Activated CD4-positive, alpha-beta T cell treated with anti-CD3 and anti-CD28 coated beads, Interleukin-2, amount 50 U/mL, for 4 hours (primary cell): ENCODE data around the gene VPS4A.

Experiments
- DNase-seq, 2 experiments: peaks; one replicate each; pipeline ENCODE4 v3.0.0-alpha.2; 2020

VPS4A gene

DNA sequence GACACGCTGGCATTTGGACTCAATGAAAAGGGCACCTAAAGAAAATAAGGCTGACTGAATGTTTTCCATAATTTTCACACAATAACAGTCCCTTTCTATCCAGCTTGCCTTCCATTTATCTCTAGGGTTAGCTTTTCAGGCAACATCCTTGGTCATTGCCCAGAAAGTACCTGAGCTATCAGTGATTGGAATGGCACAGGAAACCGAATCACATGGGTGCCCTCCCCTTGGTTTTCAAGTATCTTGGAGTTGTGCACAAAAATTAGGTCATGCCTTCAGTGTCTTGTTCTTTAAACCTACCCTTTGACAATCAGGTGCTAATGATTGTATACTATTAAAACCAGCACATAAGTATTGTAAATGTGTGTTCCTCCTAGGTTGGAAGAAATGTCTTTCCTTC lies 3.3 kb upstream of the VPS4A start:
- DNase-seq, result no peak

- no peak for DNase-seq
Observed at GRCh38 chr16:69309316-69309715, 1.8 kb upstream of the VPS4A start.

DNA sequence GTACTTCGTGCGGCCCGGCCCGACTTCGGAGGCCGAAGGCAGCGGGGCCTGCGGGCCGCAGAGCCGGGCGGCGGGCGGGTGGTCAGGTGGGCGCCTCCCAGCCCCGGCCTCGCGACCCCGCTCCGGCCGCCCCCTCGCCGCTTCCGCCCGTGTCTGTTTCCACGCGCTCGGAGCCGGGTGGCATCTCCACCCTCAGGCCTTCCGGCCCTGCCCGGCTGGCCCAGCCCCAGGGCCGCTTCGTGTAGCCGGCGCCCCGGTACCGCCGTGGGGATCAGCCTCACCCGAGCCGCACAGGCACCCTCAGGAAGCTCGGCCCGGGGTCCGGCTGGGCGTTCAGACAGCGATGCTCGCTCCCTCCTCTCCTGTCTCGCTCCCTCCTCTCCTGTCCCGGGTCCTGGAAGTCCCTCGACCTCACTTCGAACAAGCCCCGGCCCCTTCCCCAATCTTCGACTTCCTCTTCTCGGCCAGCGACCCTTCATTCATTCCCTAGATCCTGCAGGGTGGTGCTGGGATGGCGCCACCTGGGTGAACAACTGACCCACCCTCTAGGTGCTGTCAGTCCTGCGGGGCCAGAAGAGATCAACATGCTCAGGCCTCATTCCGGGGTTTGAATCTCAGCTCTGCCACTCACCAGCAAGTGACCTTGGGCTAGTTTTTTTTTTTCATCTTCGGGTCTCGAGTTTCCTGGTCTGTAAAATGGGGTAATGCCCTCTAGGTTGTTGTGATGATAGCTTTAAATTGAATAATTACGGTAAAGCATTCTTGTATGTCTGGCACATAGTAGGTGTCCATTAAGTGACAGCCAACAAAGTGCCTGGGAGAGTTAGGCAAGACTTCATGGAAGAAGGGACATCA lies 610 bp downstream of the VPS4A start:
- DNase-seq, result peak; percentile 20 to 26

GRCh38 chr16:69313469-69313868 lies 2.3 kb downstream of the VPS4A start:
- no peak for DNase-seq

DNA sequence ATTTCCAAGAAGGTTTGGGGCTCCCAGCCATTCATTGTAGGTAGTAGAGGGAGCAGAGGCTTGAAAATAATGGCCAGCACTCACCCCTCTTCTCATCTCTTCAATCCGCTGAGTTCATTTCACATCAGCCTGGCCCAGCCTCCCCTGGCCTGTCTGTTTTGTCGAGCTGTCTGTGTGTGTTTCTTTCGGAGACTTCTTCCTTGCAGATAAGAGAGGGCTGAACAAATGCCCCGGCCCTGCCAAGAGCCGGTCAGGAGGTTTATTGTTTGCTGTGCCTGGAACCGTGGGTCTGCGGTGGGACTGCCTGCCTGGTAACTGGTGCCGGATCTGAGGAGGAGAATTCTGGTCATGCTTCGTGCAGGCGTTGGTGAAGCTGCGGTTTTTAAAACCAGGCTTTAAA lies 3.4 kb downstream of the VPS4A start:
- no peak for DNase-seq

DNA sequence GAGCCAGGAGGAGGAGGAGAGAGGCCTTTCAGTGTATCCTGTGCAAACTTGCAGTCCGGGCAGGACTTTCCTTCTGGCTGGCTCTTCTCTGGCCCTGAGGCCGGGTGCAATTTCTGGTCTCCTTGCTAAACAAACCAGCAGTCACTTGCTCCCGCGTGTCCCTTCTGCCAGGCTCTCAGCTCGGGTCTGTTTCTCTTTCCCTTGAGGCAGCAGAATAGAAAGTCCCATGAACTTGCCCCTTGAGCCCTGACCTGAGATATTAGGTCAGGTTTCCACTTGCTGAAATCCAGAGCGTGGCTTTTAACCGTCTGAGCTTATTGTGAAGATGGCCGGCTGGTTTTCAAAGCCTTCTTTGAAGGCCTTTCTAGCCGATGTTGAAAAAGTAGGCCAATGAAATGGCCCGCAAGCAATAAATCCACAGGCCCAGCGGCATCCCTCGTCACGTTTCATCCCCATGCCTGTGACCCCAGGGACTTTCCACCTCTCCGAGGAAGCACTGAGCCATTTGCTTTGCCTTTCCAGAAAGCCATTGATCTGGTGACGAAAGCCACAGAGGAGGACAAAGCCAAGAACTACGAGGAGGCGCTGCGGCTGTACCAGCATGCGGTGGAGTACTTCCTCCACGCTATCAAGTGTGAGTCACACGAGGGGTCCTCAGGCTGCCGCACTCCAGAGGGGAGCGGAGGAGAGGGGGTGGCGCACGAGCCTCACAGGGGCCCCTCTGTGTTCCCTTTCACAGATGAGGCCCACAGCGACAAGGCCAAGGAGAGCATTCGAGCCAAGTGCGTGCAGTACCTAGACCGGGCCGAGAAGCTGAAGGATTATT lies 4.5 kb downstream of the VPS4A start:
- no peak for DNase-seq

DNA sequence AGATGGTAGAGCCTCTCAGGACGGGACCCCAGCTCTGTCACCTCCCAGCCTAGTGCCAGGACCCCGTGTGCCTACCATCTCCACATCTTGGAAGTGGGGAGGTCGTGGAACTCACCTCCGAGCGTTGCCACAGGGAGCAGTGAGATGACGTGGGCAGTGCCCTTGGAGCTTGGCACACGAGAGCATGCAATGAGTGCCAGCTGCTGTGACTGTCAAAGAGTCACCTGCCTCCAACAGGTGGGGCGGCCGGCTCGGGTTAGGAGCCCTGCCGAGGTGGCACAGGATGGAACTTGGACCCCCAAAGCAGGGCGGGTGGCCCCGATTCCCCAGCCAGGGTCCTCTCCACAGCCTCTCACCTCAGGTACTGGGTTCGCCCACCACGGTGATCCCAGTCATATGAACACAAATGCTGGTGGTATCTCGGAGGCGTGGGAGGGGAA lies 5.5 kb downstream of the VPS4A start:
- no peak for DNase-seq

- DNase-seq, result no peak
Observed at GRCh38 chr16:69318177-69318910, 7.2 kb downstream of the VPS4A start.

DNA sequence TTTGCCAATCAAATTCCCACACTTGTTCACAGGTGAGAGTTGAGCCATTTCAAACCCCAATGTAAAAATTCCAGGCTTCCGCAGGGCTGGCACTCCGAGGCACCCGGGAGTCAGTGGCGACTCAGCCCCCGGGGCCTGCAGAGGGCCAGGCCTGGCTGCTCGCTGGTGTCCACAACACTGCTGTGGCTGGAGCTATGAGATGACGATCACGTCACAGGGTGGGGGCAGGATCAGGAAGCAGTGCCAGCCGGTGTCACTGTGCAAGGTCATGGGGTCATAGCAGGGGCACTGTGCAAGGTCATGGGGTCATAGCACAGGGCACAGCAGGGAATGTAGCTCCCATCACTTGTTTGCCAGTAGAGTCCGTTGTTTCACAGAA lies 7.8 kb downstream of the VPS4A start:
- DNase-seq, result no peak

- DNase-seq, result no peak
Observed at GRCh38 chr16:69319381-69319780, 8.2 kb downstream of the VPS4A start.

- DNase-seq, result no peak
Observed at GRCh38 chr16:69319826-69320739, 8.9 kb downstream of the VPS4A start.

DNA sequence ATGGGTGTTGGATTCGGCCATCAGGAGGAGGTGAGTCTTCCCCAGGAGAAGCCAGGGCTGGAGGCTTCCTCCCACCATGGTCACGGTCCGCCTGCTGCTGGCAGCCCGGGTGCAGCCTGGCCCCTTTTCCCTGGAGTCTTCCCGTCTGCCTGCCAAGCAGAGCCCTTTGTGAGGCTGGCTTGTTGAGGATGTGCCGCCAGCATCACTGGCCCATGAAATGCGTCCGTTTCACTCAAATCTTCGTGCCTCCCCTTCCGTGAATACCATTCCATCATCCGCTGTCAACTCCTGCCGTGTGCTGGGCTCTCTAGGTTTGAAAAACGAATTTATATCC lies 9.6 kb downstream of the VPS4A start:
- no peak for DNase-seq

- no peak for DNase-seq
Observed at GRCh38 chr16:69321080-69321479, 9.9 kb downstream of the VPS4A start.

DNA sequence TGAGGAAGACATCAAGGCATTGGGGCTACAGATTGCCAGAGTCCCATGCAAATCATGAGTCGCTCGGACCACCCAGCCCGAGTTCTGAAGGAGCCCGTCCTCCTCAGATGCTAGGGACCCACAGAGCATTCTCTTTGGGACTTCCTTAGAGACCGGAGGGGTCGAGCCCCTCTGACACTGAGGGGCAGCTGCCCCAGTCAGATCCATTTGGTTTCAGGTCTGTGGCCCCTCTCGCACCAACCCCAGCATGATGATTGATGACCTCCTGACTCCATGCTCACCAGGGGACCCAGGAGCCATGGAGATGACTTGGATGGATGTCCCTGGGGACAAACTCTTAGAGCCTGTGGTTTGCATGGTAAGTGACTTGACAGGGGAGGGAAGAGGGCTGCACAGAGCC lies 11.2 kb downstream of the VPS4A start:
- no peak for DNase-seq

DNA sequence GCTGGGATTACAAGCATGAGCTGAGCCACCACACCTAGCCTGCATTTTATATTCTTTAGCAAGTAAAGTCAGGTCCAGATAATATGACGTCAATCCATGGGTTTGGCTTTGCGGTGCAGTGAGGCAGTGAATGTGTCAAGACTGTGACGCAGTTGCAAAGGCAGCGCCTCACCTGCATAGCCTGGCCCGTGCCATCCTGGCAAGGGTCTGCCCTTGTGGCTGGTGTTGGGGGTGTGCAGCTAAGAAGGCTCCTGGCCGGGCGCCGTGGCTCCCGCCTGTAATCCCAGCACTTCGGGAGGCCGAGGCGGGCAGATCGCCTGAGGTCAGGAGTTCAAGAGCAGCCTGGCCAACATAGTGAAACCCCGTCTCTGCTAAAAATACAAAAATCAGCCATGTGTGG lies 12.3 kb downstream of the VPS4A start:
- DNase-seq, result no peak

DNA sequence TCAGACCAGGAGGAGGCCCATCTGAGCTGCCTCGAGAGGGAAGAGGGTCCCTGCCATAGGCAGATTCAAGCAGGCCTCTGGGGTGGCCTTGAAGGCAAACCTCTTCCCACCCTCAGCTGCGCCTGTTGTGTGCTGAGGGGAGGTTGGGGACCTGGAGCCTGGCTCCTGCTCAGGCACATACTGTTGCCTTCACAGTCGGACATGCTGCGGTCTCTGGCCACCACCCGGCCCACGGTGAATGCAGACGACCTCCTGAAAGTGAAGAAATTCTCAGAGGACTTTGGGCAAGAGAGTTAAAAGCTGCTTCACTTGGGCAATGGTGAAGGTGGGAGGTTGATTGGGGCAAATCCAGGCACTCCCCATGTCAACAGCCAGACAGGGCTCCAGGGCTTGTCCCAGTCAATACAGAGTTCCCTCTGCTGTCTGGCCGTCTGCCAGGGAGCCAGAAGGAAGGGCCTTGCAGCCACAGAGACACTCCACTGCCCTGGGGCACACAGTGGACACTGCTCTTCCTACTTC lies 12.9 kb downstream of the VPS4A start:
- DNase-seq, result no peak

GRCh38 chr16:69324585-69325253 lies 13.6 kb downstream of the VPS4A start:
- no peak for DNase-seq

DNA sequence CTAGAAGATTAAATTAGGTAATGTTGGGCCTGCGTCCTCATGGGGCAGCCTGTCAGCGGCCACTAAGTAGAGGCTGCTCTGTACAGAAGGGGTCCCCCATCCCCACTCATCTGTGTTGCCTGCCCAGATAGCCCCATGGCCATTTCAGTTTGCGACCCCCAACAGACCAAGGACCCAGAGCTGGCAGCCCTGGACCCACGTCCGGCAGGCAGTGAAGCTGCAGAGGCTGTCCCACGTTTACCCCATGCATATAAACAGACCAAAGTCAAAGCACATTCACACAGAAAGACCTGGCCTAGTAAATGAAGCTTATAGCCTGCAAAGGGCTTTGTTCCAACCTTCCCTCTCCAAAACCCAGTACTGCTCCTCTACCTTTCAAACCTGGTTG lies 14.6 kb downstream of the VPS4A start:
- DNase-seq, result no peak

DNA sequence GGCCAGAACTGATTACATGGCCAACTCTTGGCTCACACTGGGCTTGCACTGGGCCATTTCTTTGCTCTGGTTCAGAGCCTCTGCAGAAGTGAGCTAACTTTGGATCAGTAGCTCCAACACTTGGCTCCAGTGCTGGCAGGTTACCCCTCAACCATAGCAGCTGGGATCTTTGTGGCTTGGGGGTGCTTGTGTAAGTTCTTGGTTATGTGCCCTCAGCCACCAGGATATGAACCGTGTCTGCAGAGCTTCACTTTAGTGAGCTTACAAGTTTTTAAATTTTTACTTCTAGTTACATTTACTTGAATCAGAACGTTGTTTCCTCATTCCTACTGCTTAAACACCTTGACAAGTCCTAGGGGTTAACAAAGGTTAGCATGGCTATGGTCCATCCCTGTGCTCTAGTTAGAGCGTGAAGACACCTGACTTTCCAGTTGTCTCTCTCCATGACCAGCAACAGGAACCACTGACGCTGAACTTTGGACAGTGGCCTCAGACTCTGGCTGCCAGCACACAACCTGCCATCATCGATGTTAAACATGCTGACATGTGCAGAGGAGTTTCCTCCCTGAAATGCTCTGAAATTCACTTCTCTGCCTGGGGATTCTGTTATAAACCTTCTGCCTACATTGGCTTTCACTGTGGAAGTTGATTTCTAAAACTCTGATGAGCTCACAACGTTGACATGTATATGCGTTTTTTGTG lies 15.2 kb downstream of the VPS4A start:
- DNase-seq, result no peak

DNA sequence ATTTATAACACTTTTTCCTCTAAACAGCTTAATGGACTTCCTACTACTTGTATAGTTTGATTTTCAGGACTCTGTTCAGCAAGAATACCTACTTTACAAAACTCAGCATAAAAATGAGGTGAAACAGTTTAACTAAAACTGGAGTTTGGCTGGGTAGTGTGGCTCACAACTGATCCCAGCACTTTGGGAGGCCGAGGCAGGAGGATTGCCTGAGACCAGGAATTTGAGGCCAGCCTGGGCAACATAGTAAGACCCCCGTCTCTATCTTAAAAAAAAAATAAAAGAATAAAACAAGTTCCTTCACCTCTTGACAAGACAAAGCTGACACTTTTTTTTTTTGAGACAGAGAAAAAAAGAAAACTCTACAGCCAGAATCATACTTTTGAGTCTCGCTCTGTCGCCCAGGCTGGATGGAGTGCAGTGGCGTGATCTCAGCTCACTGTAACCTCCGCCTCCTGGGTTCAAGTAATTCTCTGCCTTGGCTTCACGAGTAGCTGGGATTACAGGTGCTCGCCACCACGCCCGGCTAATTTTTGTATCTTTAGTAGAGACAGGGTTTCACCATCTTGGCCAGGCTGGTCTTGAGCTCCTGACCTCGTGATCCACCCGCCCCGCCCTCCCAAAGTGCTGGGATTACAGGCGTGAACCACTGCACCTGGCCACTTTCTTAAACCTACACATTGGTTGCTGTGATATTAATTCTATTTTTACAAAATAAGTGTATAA lies 16.6 kb downstream of the VPS4A start:
- no peak for DNase-seq
